Prostate gland (tissue), 2 donors: ENCODE measurements around the gene DEFB114. TPM values are rescaled to one million over a fixed set of nuclear protein-coding genes. Genes with fewer than 3 reads are reported as not detected.

Experiments
- total RNA-seq, 2 donors: library from RNA; depleted of rRNA; stranded (reverse); fragments of >200 nt; gene quantifications; one replicate each; pipeline ENCODE4 v1.1.0, GENCODE V29; 2016

The DEFB114 gene
- total RNA-seq, 2 donors from 2014 or later: not detected

Other genes with a start within 250 kb of the DEFB114 start
- gene CRISP3, start 219.8 kb downstream of the DEFB114 start, total RNA-seq: under 1 TPM; 0.28 to 0.55 TPM
- gene PGK2, start 176.9 kb downstream of the DEFB114 start, total RNA-seq: 10 to 100 TPM in 1 of 2 donors, not detected in 1; 12.4 TPM
- gene CRISP1, start 97.6 kb downstream of the DEFB114 start, total RNA-seq: not detected
- not detected for gene DEFB113, start 5.5 kb upstream of the DEFB114 start, total RNA-seq
- gene DEFB110, start 57.8 kb upstream of the DEFB114 start, total RNA-seq: not detected
- not detected for gene DEFB112, start 85.8 kb upstream of the DEFB114 start, total RNA-seq